HepG2 (cell line): ENCODE results near the gene NT5C1A. TPM values are rescaled to one million over a fixed set of nuclear protein-coding genes. Genes with fewer than 3 reads are reported as not detected.

Source experiments
- ATAC-seq: fragments of 200-7000 bp; cut with Tn5 transposase; 3 replicates; pipeline ENCODE4 v1.9.1; 2020; ENCODE audit warnings: mild to moderate bottlenecking, moderate library complexity
- BruUV-seq: library from RNA; stranded (reverse); fragments of 400-500 nt; replicated peaks from 2 replicates; lab custom pipeline; 2021; lab: Mats Ljungman, UMichigan
- CTCF ChIA-PET: fragments of 300-600 bp; formaldehyde crosslinking; extraction: SDS; loops from one replicate; lab custom pipeline; 2021; ENCODE audit warnings: low total read pairs, inconsistent platforms, low intra/inter-chr PET ratio; lab: Yijun Ruan, JAX
- POLR2A ChIA-PET: fragments of 350-600 bp; sonication (Branson Sonifier 250); formaldehyde crosslinking; loops from one replicate; lab custom pipeline; 2020; ENCODE audit warnings: antibody characterized with exemption, inconsistent platforms; lab: Yijun Ruan, JAX
- DNase-seq: peaks from one replicate; pipeline ENCODE4 v3.0.0-alpha.2; 2015; ENCODE audit warnings: low spot score
- FAIRE-seq: peaks from 3 replicates; lab custom pipeline; 2011; peaks lifted over from hg19 to GRCh38; lab: Jason Lieb, UNC
- H2AFZ ChIP-seq: one replicate; pipeline ENCODE4 v1.6.1; 2011; ENCODE audit warnings: low read length, inconsistent platforms
- H3K27ac ChIP-seq: fragments of 300-600 bp; 3 replicates; pipeline ENCODE4 v1.8.0; 2011; ENCODE audit warnings: mixed run types, mild to moderate bottlenecking, mixed read lengths, low read length, inconsistent platforms; ENCODE audit not compliant: insufficient read depth; ENCODE audit errors: extremely low read length
- H3K27me3 ChIP-seq, 2 experiments: fragments of 200-600 bp in 1 of 2; 2 replicates in 1 of 2; 3 replicates in 1 of 2; pipeline versions ENCODE4 v1.6.0 to v1.8.0; 2011; ENCODE audit warnings: low read length in 2 of 2, mild to moderate bottlenecking in 2 of 2, moderate library complexity in 2 of 2, inconsistent platforms in 1 of 2; ENCODE audit not compliant: insufficient read depth in 2 of 2, control insufficient read depth in 1 of 2
- H3K36me3 ChIP-seq, 2 experiments: fragments of 200-600 bp in 1 of 2; replicated peaks in 1 of 2; 2 replicates in 1 of 2; 3 replicates in 1 of 2; pipeline versions ENCODE4 v1.5.1 to v1.8.0; 2011; ENCODE audit warnings: low read length in 2 of 2, inconsistent platforms in 1 of 2; ENCODE audit not compliant: insufficient read depth in 2 of 2, control insufficient read depth in 1 of 2
- H3K4me1 ChIP-seq: 2 replicates; pipeline ENCODE4 v1.5.1; 2012; ENCODE audit warnings: low read length, inconsistent platforms; ENCODE audit not compliant: insufficient read depth
- H3K4me2 ChIP-seq: 2 replicates; pipeline ENCODE4 v1.6.0; 2011; ENCODE audit warnings: low read depth, low read length, inconsistent platforms
- H3K4me3 ChIP-seq, 3 experiments: fragments of 200-600 bp in 1 of 3; sonication (generic), shearing (Covaris generic) in 1 of 3; replicated peaks in 1 of 3; 2 replicates each; pipeline ENCODE4 v1.5.1; 2011 to 2016; ENCODE audit warnings: low read length in 3 of 3, inconsistent platforms in 2 of 3, low read depth in 2 of 3, mild to moderate bottlenecking in 2 of 3, control low read depth in 1 of 3, mixed read lengths in 1 of 3; ENCODE audit not compliant: insufficient read depth in 1 of 3
- H3K79me2 ChIP-seq: one replicate; pipeline ENCODE4 v1.6.1; 2011; ENCODE audit warnings: low read length, inconsistent platforms; ENCODE audit not compliant: insufficient read depth
- H3K9ac ChIP-seq: 2 replicates; pipeline ENCODE4 v1.6.0; 2011; ENCODE audit warnings: mild to moderate bottlenecking, low read depth, low read length, inconsistent platforms; ENCODE audit not compliant: insufficient read depth
- H3K9me3 ChIP-seq: 2 replicates; pipeline ENCODE4 v1.5.1; 2012; ENCODE audit warnings: mild to moderate bottlenecking, low read length
- H4K20me1 ChIP-seq: 2 replicates; pipeline ENCODE4 v1.6.0; 2011; ENCODE audit warnings: inconsistent platforms, mild to moderate bottlenecking, low read length, moderate library complexity; ENCODE audit not compliant: insufficient read depth
- ARID2 ChIP-seq: sonication (generic); formaldehyde crosslinking; IDR thresholded peaks from 2 replicates; pipeline ENCODE4 v1.8.1; 2022; ENCODE audit warnings: mild to moderate bottlenecking, missing genetic modification reagents, borderline replicate concordance
- MAFK ChIP-seq, 2 experiments: IDR thresholded peaks in 1 of 2; conservative IDR thresholded peaks in 1 of 2; 2 replicates each; pipeline ENCODE4 v1.6.1; 2011; ENCODE audit warnings: improper control_type of control experiment in 2 of 2, low read length in 2 of 2
- NAIF1 ChIP-seq: sonication (generic); formaldehyde crosslinking; IDR thresholded peaks from 2 replicates; pipeline ENCODE4 v1.5.0; 2020; ENCODE audit warnings: mild to moderate bottlenecking, missing genetic modification reagents, borderline replicate concordance
- TBL1XR1 ChIP-seq: fragments of 150-350 bp; IDR thresholded peaks from 2 replicates; pipeline ENCODE4 v1.6.1; 2014; ENCODE audit warnings: borderline replicate concordance, low read length; ENCODE audit not compliant: partially characterized antibody
- ZNF263 ChIP-seq: sonication (generic); formaldehyde crosslinking; IDR thresholded peaks from 2 replicates; pipeline ENCODE4 v1.4.0; 2020; ENCODE audit warnings: missing genetic modification reagents
- ZNF264 ChIP-seq: sonication (generic); formaldehyde crosslinking; IDR thresholded peaks from 2 replicates; pipeline ENCODE4 v1.4.0; 2020; ENCODE audit warnings: missing genetic modification reagents
- WGBS: methylation state at CpG from one replicate; pipeline ENCODE4 v1.1.6; 2017; ENCODE audit warnings: low lambda C conversion rate; 5-methylcytosine and 5-hydroxymethylcytosine counted together
- in situ Hi-C: cut with HindIII; loops from 2 replicates; pipeline ENCODE4 v1.10.0; 2017; ENCODE audit warnings: low pct_unique_long_range_greater_than_20kb; ENCODE audit not compliant: extremely low pct_ligation_motif_present
- intact Hi-C: fragments of 100-400 bp; cut with micrococcal nuclease; formaldehyde crosslinking; loops from one replicate; pipeline ENCODE4 v1.10.0; 2022; ENCODE audit not compliant: unreplicated experiment
- polyA plus RNA-seq, 8 experiments: library from polyadenylated mRNA; depleted of rRNA in 3 of 8; stranded (reverse) in 7 of 8; unstranded in 1 of 8; fragments of >200 nt; fragmentation: Illumina TruSeq in 4 of 8; extraction: Trizol in 4 of 8; gene quantifications; 2 replicates each; pipeline versions ENCODE4 v1.2.1 to v1.2.3, GENCODE V29; 2011 to 2016; ENCODE audit warnings: low read depth in 4 of 8, missing spikeins in 1 of 8, mixed read lengths in 1 of 8; ENCODE audit not compliant: insufficient read depth in 1 of 8
- total RNA-seq, 5 experiments: library from RNA; depleted of rRNA; stranded (reverse); fragments of >200 nt; fragmentation: Illumina TruSeq; extraction: Trizol; gene quantifications; 2 replicates each; pipeline ENCODE4 v1.2.3, GENCODE V29; 2016; ENCODE audit warnings: low read depth in 1 of 5
- TF ChIP-seq, protein P1 (sequence below): sonication (generic); formaldehyde crosslinking; IDR thresholded peaks from 2 replicates; pipeline ENCODE4 v1.4.0; 2020; ENCODE audit warnings: mild to moderate bottlenecking, missing genetic modification reagents
- TF ChIP-seq, protein P2 (sequence below): sonication (generic); formaldehyde crosslinking; IDR thresholded peaks from 2 replicates; pipeline ENCODE4 v1.8.1; 2023; ENCODE audit warnings: mild to moderate bottlenecking, missing genetic modification reagents
- TF ChIP-seq, protein P3 (sequence below): IDR thresholded peaks from 2 replicates; pipeline ENCODE4 v1.6.1; 2018; ENCODE audit warnings: missing genetic modification reagents, mild to moderate bottlenecking, missing compliant biosample characterization
- TF ChIP-seq, protein P4 (sequence below): sonication (generic); formaldehyde crosslinking; IDR thresholded peaks from 2 replicates; pipeline ENCODE4 v1.9.0; 2022; ENCODE audit warnings: low read depth, missing genetic modification reagents

Gene NT5C1A
- total and polyA plus RNA-seq, 2 of the 13 experiments (the other 11 are each of a cell fraction or from before 2014, with no cell fraction given) = not detected

DNA sequence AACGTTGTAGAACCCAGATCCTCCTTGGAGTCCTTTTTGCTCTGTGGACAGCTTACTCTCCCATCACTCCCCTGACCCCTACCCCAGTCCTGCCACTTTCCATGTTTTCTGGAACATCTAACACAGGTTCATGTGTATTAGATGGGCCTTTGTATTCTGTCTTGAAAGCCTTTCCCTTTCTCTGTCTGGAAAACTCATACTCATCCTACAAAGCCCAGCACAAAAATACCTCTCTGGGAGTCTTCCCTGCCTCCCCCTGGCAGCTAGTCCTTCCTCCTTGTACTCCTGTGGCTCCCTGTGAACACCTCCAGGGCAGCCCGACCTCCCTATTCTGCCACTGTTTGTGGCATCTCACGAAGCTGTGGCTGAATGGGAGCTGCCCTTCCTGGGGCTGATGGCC is 24.7 kb downstream of the NT5C1A start (continued):
- TF ChIP-seq, protein P1, sequence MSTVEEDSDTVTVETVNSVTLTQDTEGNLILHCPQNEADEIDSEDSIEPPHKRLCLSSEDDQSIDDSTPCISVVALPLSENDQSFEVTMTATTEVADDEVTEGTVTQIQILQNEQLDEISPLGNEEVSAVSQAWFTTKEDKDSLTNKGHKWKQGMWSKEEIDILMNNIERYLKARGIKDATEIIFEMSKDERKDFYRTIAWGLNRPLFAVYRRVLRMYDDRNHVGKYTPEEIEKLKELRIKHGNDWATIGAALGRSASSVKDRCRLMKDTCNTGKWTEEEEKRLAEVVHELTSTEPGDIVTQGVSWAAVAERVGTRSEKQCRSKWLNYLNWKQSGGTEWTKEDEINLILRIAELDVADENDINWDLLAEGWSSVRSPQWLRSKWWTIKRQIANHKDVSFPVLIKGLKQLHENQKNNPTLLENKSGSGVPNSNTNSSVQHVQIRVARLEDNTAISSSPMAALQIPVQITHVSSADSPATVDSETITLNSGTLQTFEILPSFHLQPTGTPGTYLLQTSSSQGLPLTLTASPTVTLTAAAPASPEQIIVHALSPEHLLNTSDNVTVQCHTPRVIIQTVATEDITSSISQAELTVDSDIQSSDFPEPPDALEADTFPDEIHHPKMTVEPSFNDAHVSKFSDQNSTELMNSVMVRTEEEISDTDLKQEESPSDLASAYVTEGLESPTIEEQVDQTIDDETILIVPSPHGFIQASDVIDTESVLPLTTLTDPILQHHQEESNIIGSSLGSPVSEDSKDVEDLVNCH (CRISPR knock-in tag) = no peak
- TF ChIP-seq ZNF264 (CRISPR knock-in tag) = no peak
- TF ChIP-seq ARID2 (CRISPR knock-in tag) = no peak
- TF ChIP-seq TBL1XR1 = no peak

DNA sequence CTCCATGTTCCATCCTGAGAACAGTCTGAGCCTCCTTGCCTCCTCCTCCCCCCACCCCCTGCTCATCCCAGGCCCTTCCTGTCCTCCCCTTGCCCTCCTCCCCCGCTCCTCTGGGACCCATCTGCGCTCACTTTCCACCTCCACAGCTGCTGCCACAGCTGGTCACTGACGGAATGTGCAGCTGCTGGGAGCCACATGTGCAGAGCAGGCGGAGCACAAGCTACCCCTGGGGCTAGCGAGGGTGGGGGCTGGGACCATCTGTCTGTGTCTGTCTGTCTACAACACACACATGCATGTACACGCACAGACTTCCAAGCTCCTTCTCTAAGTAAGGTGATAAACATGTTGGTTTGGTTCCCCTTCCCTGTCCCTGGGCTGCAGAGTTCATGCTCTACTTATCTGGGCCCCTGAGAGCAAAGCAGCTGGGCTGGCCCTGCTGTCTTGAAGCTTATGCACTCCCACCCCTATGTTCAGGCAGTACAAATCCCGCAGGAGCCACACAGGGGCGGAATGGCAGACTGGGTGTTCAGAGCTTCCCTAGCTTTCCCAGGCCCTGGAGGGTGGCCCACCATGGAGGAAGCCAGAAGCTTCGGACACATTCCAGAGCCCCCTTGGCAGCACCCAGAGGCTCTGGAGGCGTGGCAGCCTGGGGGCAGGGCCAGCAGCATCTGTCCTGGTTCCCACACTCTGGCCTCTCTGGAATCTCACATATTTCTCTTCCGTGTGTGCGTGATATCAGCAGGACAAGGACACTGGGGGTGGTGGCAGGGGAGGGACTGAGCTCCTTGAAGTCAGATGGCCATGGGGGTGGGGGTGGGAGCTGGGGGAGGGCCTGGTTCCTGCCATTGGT is 25.4 kb downstream of the NT5C1A start:
- Histone ChIP-seq H3K36me3 (no peaks in the 10 kb centered on the region), H3K27me3 (peaks cover 3 to 24% of the 10 kb centered on the region in 2 experiments; a peak in 4 of 5 replicates), H4K20me1 (no peaks in the 10 kb centered on the region), H3K9ac (no peak overlapping the region), H3K4me1 (no peaks in the 10 kb centered on the region), H3K9me3 (no peaks in the 10 kb centered on the region), H2AFZ (no peak overlapping the region), H3K27ac (no peak overlapping the region), H3K4me3 (no peak overlapping the region), H3K4me2 (no peak overlapping the region), H3K79me2 (no peaks in the 10 kb centered on the region)
- WGBS = 11% methylated on average over 9 of the region's 12 CpGs
- DNase-seq = no peak
- ATAC-seq = peak; percentile 78
- in situ Hi-C loops (no loop called here), intact Hi-C loops (no loop called here)
- TF ChIP-seq ZNF263 (CRISPR knock-in tag) (peak; percentile 33; the same call in 1 of the 2 replicates), NAIF1 (CRISPR knock-in tag) (no peak), MAFK (conservative IDR thresholded peaks at IDR 0.05 in 1 of 2, IDR thresholded peaks at IDR 0.05 in 1 of 2; ENCODE audit: low read length in 2 of 2) (no peak)
- TF ChIP-seq, protein P2, sequence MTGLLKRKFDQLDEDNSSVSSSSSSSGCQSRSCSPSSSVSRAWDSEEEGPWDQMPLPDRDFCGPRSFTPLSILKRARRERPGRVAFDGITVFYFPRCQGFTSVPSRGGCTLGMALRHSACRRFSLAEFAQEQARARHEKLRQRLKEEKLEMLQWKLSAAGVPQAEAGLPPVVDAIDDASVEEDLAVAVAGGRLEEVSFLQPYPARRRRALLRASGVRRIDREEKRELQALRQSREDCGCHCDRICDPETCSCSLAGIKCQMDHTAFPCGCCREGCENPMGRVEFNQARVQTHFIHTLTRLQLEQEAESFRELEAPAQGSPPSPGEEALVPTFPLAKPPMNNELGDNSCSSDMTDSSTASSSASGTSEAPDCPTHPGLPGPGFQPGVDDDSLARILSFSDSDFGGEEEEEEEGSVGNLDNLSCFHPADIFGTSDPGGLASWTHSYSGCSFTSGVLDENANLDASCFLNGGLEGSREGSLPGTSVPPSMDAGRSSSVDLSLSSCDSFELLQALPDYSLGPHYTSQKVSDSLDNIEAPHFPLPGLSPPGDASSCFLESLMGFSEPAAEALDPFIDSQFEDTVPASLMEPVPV (CRISPR knock-in tag) = no peak
- TF ChIP-seq, protein P3, sequence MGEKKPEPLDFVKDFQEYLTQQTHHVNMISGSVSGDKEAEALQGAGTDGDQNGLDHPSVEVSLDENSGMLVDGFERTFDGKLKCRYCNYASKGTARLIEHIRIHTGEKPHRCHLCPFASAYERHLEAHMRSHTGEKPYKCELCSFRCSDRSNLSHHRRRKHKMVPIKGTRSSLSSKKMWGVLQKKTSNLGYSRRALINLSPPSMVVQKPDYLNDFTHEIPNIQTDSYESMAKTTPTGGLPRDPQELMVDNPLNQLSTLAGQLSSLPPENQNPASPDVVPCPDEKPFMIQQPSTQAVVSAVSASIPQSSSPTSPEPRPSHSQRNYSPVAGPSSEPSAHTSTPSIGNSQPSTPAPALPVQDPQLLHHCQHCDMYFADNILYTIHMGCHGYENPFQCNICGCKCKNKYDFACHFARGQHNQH (CRISPR knock-in tag) = no peak
- TF ChIP-seq, protein P4, sequence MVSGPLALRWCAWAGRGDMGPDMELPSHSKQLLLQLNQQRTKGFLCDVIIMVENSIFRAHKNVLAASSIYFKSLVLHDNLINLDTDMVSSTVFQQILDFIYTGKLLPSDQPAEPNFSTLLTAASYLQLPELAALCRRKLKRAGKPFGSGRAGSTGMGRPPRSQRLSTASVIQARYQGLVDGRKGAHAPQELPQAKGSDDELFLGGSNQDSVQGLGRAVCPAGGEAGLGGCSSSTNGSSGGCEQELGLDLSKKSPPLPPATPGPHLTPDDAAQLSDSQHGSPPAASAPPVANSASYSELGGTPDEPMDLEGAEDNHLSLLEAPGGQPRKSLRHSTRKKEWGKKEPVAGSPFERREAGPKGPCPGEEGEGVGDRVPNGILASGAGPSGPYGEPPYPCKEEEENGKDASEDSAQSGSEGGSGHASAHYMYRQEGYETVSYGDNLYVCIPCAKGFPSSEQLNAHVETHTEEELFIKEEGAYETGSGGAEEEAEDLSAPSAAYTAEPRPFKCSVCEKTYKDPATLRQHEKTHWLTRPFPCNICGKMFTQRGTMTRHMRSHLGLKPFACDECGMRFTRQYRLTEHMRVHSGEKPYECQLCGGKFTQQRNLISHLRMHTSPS (CRISPR knock-in tag) = no peak
- ChIA-PET POLR2A (no interaction called here), CTCF (no interaction called here)
- no peak for FAIRE-seq
- BruUV-seq = no TSS peak
